HEK293 (cell line): ENCODE measurements around the gene KXD1.

Experiments used
- CTCF ChIA-PET: fragments of 350-600 bp; formaldehyde crosslinking; extraction: SDS; loops from one replicate; lab custom pipeline; 2021; ENCODE audit warnings: antibody characterized with exemption; lab: Yijun Ruan, JAX
- POLR2A ChIA-PET: fragments of 300-600 bp; formaldehyde crosslinking; extraction: SDS; loops from one replicate; lab custom pipeline; 2020; ENCODE audit warnings: antibody characterized with exemption, inconsistent platforms; lab: Yijun Ruan, JAX
- H3K27ac ChIP-seq: fragments of 200-500 bp; sonication (Bioruptor generic); 2 replicates; pipeline ENCODE4 v1.5.1; 2014; ENCODE audit warnings: low read depth, low read length, control low read depth, inconsistent platforms; ENCODE audit errors: extremely low read depth
- H3K36me3 ChIP-seq, 2 experiments: fragments of 200-500 bp in 1 of 2; sonication (Bioruptor generic) in 1 of 2; 1 replicate in 1 of 2; 2 replicates in 1 of 2; pipeline ENCODE4 v1.5.1; 2014 to 2017; ENCODE audit warnings: inconsistent platforms in 2 of 2, low read length in 2 of 2; ENCODE audit not compliant: control insufficient read depth in 2 of 2, insufficient read depth in 1 of 2
- H3K4me1 ChIP-seq: fragments of 200-500 bp; sonication (Bioruptor generic); 2 replicates; pipeline ENCODE4 v1.5.1; 2014; ENCODE audit warnings: mild to moderate bottlenecking, low read length, inconsistent platforms; ENCODE audit not compliant: control insufficient read depth, insufficient read depth
- H3K4me3 ChIP-seq: 2 replicates; pipeline ENCODE4 v1.5.1; 2011; ENCODE audit warnings: low read depth, mild to moderate bottlenecking, control low read depth, low read length, moderate library complexity
- H3K9me3 ChIP-seq: fragments of 200-500 bp; sonication (Bioruptor generic); 2 replicates; pipeline ENCODE4 v1.5.1; 2014; ENCODE audit warnings: low read depth, low read length, inconsistent platforms; ENCODE audit not compliant: control insufficient read depth, insufficient read depth
- ATF2 ChIP-seq: fragments of 450-650 bp; formaldehyde crosslinking; IDR thresholded peaks from 2 replicates; pipeline ENCODE4 v1.5.1; 2016; ENCODE audit warnings: missing biosample characterization, missing genetic modification characterization, low read depth
- BCL11A ChIP-seq: fragments of 450-650 bp; formaldehyde crosslinking; IDR thresholded peaks from 2 replicates; pipeline ENCODE4 v1.5.1; 2016; ENCODE audit warnings: low read depth, missing biosample characterization, missing genetic modification characterization
- EGR2 ChIP-seq: fragments of 450-650 bp; formaldehyde crosslinking; IDR thresholded peaks from 2 replicates; pipeline ENCODE4 v1.5.1; 2016; ENCODE audit warnings: low read depth, missing biosample characterization, missing genetic modification characterization
- HOXD13 ChIP-seq: sonication (generic); formaldehyde crosslinking; IDR thresholded peaks from 2 replicates; pipeline ENCODE4 v1.8.0; 2022; ENCODE audit warnings: missing genetic modification reagents, borderline replicate concordance
- INSM2 ChIP-seq: fragments of 450-650 bp; formaldehyde crosslinking; IDR thresholded peaks from 2 replicates; pipeline ENCODE4 v1.5.1; 2016; ENCODE audit warnings: missing biosample characterization, missing genetic modification characterization
- KLF1 ChIP-seq: fragments of 450-650 bp; formaldehyde crosslinking; IDR thresholded peaks from 2 replicates; pipeline ENCODE4 v1.5.1; 2016; ENCODE audit warnings: missing biosample characterization, missing genetic modification characterization
- KLF16 ChIP-seq: fragments of 450-650 bp; formaldehyde crosslinking; IDR thresholded peaks from 2 replicates; pipeline ENCODE4 v1.5.1; 2017; ENCODE audit warnings: missing biosample characterization, missing genetic modification characterization
- KLF9 ChIP-seq: fragments of 450-650 bp; formaldehyde crosslinking; IDR thresholded peaks from 2 replicates; pipeline ENCODE4 v1.5.1; 2016; ENCODE audit warnings: missing biosample characterization, missing genetic modification characterization, low read depth
- MEIS1 ChIP-seq: sonication (generic); formaldehyde crosslinking; IDR thresholded peaks from 2 replicates; pipeline ENCODE4 v1.8.1; 2022; ENCODE audit warnings: missing genetic modification reagents, mild to moderate bottlenecking, borderline replicate concordance
- OSR2 ChIP-seq: fragments of 450-650 bp; formaldehyde crosslinking; IDR thresholded peaks from 2 replicates; pipeline ENCODE4 v1.5.1; 2016; ENCODE audit warnings: missing biosample characterization, missing genetic modification characterization
- RBAK ChIP-seq: fragments of 450-650 bp; formaldehyde crosslinking; IDR thresholded peaks from 2 replicates; pipeline ENCODE4 v1.5.1; 2016; ENCODE audit warnings: missing biosample characterization, missing genetic modification characterization
- SETDB1 ChIP-seq: IDR thresholded peaks from one replicate; pipeline ENCODE4 v1.6.1; 2017; ENCODE audit warnings: mild to moderate bottlenecking, low read length, moderate library complexity, mixed read lengths; ENCODE audit not compliant: insufficient read length
- SP2 ChIP-seq: fragments of 450-650 bp; formaldehyde crosslinking; IDR thresholded peaks from 2 replicates; pipeline ENCODE4 v1.5.1; 2016; ENCODE audit warnings: missing biosample characterization, missing genetic modification characterization
- SP3 ChIP-seq: fragments of 450-650 bp; formaldehyde crosslinking; IDR thresholded peaks from 2 replicates; pipeline ENCODE4 v1.5.1; 2016; ENCODE audit warnings: missing biosample characterization, missing genetic modification characterization
- SP7 ChIP-seq: fragments of 450-650 bp; formaldehyde crosslinking; IDR thresholded peaks from 2 replicates; pipeline ENCODE4 v1.5.1; 2016; ENCODE audit warnings: missing biosample characterization, missing genetic modification characterization
- TCF7L2 ChIP-seq: IDR thresholded peaks from 2 replicates; pipeline ENCODE4 v1.6.1; 2011; ENCODE audit warnings: low read depth, mild to moderate bottlenecking, inconsistent platforms, low read length, moderate library complexity, borderline replicate concordance
- ZBTB21 ChIP-seq: fragments of 450-650 bp; formaldehyde crosslinking; IDR thresholded peaks from 2 replicates; pipeline ENCODE4 v1.5.1; 2017; ENCODE audit warnings: missing biosample characterization, missing genetic modification characterization
- ZBTB48 ChIP-seq: fragments of 450-650 bp; formaldehyde crosslinking; IDR thresholded peaks from 2 replicates; pipeline ENCODE4 v1.5.1; 2016; ENCODE audit warnings: missing biosample characterization, missing genetic modification characterization
- ZEB2 ChIP-seq: fragments of 450-650 bp; formaldehyde crosslinking; IDR thresholded peaks from 2 replicates; pipeline ENCODE4 v1.5.1; 2016; ENCODE audit warnings: missing biosample characterization, missing genetic modification characterization
- ZFHX2 ChIP-seq: fragments of 450-650 bp; formaldehyde crosslinking; conservative IDR thresholded peaks from 2 replicates; pipeline ENCODE4 v1.5.1; 2016; ENCODE audit warnings: missing biosample characterization, missing genetic modification characterization
- ZFP41 ChIP-seq: fragments of 450-650 bp; formaldehyde crosslinking; IDR thresholded peaks from 2 replicates; pipeline ENCODE4 v1.5.1; 2016; ENCODE audit warnings: missing biosample characterization, missing genetic modification characterization, borderline replicate concordance
- ZNF114 ChIP-seq: fragments of 450-650 bp; formaldehyde crosslinking; IDR thresholded peaks from 2 replicates; pipeline ENCODE4 v1.5.0; 2017; ENCODE audit warnings: missing biosample characterization, missing genetic modification characterization
- ZNF2 ChIP-seq: fragments of 450-650 bp; formaldehyde crosslinking; IDR thresholded peaks from 2 replicates; pipeline ENCODE4 v1.5.1; 2016; ENCODE audit warnings: missing biosample characterization, missing genetic modification characterization
- ZNF214 ChIP-seq: fragments of 450-650 bp; formaldehyde crosslinking; IDR thresholded peaks from 2 replicates; pipeline ENCODE4 v1.5.1; 2017; ENCODE audit warnings: missing biosample characterization, mild to moderate bottlenecking, missing genetic modification characterization, borderline replicate concordance
- ZNF324 ChIP-seq: fragments of 450-650 bp; formaldehyde crosslinking; IDR thresholded peaks from 2 replicates; pipeline ENCODE4 v1.5.1; 2016; ENCODE audit warnings: missing biosample characterization, missing genetic modification characterization
- ZNF335 ChIP-seq: fragments of 450-650 bp; formaldehyde crosslinking; conservative IDR thresholded peaks from 2 replicates; pipeline ENCODE4 v1.5.1; 2016; ENCODE audit warnings: missing biosample characterization, missing genetic modification characterization
- ZNF354C ChIP-seq: fragments of 450-650 bp; formaldehyde crosslinking; IDR thresholded peaks from 2 replicates; pipeline ENCODE4 v1.5.1; 2016; ENCODE audit warnings: missing biosample characterization, missing genetic modification characterization, low read depth, borderline replicate concordance
- ZNF521 ChIP-seq: fragments of 450-650 bp; formaldehyde crosslinking; IDR thresholded peaks from 2 replicates; pipeline ENCODE4 v1.5.1; 2017; ENCODE audit warnings: missing biosample characterization, mild to moderate bottlenecking, missing genetic modification characterization
- ZNF585B ChIP-seq: fragments of 450-650 bp; formaldehyde crosslinking; IDR thresholded peaks from 2 replicates; pipeline ENCODE4 v1.5.1; 2016; ENCODE audit warnings: missing biosample characterization, missing genetic modification characterization
- ZNF654 ChIP-seq: fragments of 450-650 bp; formaldehyde crosslinking; IDR thresholded peaks from 2 replicates; pipeline ENCODE4 v1.5.1; 2016; ENCODE audit warnings: low read depth, missing biosample characterization, missing genetic modification characterization
- ZNF76 ChIP-seq: fragments of 450-650 bp; formaldehyde crosslinking; IDR thresholded peaks from 2 replicates; pipeline ENCODE4; 2016; ENCODE audit warnings: low read depth, missing biosample characterization, missing genetic modification characterization, borderline replicate concordance
- ZSCAN30 ChIP-seq: fragments of 450-650 bp; IDR thresholded peaks from 2 replicates; pipeline ENCODE4 v1.5.1; 2018; ENCODE audit warnings: missing biosample characterization, mild to moderate bottlenecking, missing genetic modification characterization, moderate library complexity
- ZXDB ChIP-seq: fragments of 450-650 bp; formaldehyde crosslinking; IDR thresholded peaks from 2 replicates; pipeline ENCODE4 v1.5.1; 2016; ENCODE audit warnings: missing biosample characterization, missing genetic modification characterization

Gene KXD1

GRCh38 chr19:18522124-18522861 lies 35.4 kb upstream of the KXD1 start:
- Histone ChIP-seq H3K9me3 (no peaks in the 10 kb centered on the region), H3K4me3 (peak overlapping the region; percentile 100), H3K4me1 (no peaks in the 10 kb centered on the region), H3K36me3 (no peaks in the 10 kb centered on the region), H3K27ac (0 out of 2 replicates have a peak overlapping the region, but pooled peaks have one; percentile 81)
- ChIA-PET CTCF (interaction anchor here (0.6 to 1.4 kb wide), 7 partner anchors 16 to 168 kb away, joined by 3 to 7 read pairs (median 3); no protein-coding TSS in a partner anchor), POLR2A (interaction anchor here (0.5 to 2.7 kb wide), 12 partner anchors 16 to 397 kb away, joined by 3 to 15 read pairs (median 4); partner anchors contain the start of genes COPE, DDX49, KXD1 and REX1BD)
- TF ChIP-seq ZNF654 (no peak), HOXD13 (CRISPR knock-in tag) (no peak), ZSCAN30 (tag by site-specific recombination) (0 out of 2 replicates have a peak, but pooled peaks have one; percentile 61), OSR2 (tag by site-specific recombination) (peak; percentile 59; the same call in 1 of the 2 replicates), KLF16 (peak; percentile 20; the same call in 1 of the 2 replicates), SETDB1 (peak; percentile 22), ZNF2 (peak; percentile 63; the same call in 1 of the 2 replicates), MEIS1 (CRISPR knock-in tag) (no peak), INSM2 (tag by site-specific recombination) (peak; percentile 59; the same call in 1 of the 2 replicates), KLF9 (peak; percentile 78), ATF2 (tag by site-specific recombination) (peak; percentile 67; the same call in 1 of the 2 replicates), ZNF521 (tag by site-specific recombination) (no peak), ZNF585B (no peak), ZFP41 (tag by site-specific recombination) (no peak), ZFHX2 (tag by site-specific recombination) (peak; percentile 71), SP3 (peak; percentile 92), EGR2 (tag by site-specific recombination) (peak; percentile 46), ZNF114 (no peak), ZXDB (peak; percentile 70), SP7 (tag by site-specific recombination) (0 out of 2 replicates have a peak, but pooled peaks have one; percentile 60), ZNF354C (tag by site-specific recombination) (no peak), RBAK (tag by site-specific recombination) (no peak), ZNF214 (tag by site-specific recombination) (no peak), ZBTB21 (tag by site-specific recombination) (peak; percentile 19; the same call in 1 of the 2 replicates), ZEB2 (0 out of 2 replicates have a peak, but pooled peaks have one; percentile 25), BCL11A (0 out of 2 replicates have a peak, but pooled peaks have one; percentile 13), ZNF76 (peak; percentile 80), TCF7L2 (no peak), ZNF335 (tag by site-specific recombination) (0 out of 2 replicates have a peak, but pooled peaks have one; percentile 38), SP2 (tag by site-specific recombination) (peak; percentile 92), KLF1 (peak; percentile 88), ZBTB48 (tag by site-specific recombination) (peak; percentile 75), ZNF324 (tag by site-specific recombination) (0 out of 2 replicates have a peak, but pooled peaks have one; percentile 58)
